HUES6 (cell line): Measurements from ENCODE around the gene STT3B.

ENCODE experiments used
- H3K27ac ChIP-seq: 2 replicates; pipeline ENCODE4 v1.7.0; 2013; ENCODE audit warnings: low read depth, mild to moderate bottlenecking, low read length, inconsistent platforms
- H3K27me3 ChIP-seq: 2 replicates; pipeline ENCODE4 v1.6.1; 2013; ENCODE audit warnings: low read length; ENCODE audit not compliant: control insufficient read depth, insufficient read depth
- H3K36me3 ChIP-seq: 2 replicates; pipeline ENCODE4 v1.6.1; 2013; ENCODE audit warnings: low read length; ENCODE audit not compliant: control insufficient read depth, insufficient read depth
- H3K4me1 ChIP-seq: 2 replicates; pipeline ENCODE4 v1.6.1; 2013; ENCODE audit warnings: low read length; ENCODE audit not compliant: control insufficient read depth, insufficient read depth
- H3K4me3 ChIP-seq: 2 replicates; pipeline ENCODE4 v1.5.1; 2013; ENCODE audit warnings: low read depth, low read length
- H3K9ac ChIP-seq: one replicate; pipeline ENCODE4 v1.6.1; 2013; ENCODE audit warnings: mild to moderate bottlenecking, low read length
- H3K9me3 ChIP-seq: 2 replicates; pipeline ENCODE4 v1.6.1; 2013; ENCODE audit warnings: low read depth, low read length; ENCODE audit not compliant: control insufficient read depth, insufficient read depth

The STT3B gene

DNA sequence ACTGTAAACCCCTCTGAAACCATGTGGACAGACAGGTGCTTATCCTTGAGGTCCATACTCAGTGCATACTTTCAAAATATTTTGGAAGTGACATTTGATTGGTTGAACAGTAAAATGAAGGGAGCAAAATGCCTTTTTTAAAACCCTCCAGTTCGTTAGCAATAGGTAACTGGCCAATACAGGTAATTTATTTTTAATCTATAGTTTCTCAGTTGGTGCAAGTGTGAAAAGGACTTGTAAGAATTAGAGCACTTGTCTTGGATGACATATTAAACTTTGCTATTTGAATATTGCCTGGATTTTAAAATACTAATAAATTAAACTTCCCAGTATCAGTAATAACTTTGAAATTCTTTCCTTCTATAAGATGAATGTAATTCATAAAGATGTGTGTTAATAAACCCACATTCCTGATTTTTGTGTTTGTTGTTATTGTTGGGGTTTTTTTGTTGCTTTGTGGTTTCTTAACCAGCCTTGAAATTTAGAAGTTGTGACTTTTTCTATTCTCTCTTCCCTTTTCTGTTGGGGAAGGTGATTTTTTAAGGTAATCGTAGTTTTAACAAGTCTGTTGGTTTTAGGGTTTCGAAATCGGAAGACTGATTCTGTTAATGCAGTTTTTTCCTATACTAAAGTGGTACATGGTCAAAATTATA, 90.0 kb downstream of the STT3B start:
- no peak overlapping the region for H3K27ac ChIP-seq
- peaks cover 21% of the 10 kb centered on the region; the same call in 1 of the 2 replicates for H3K4me1 ChIP-seq
- H3K36me3 ChIP-seq, result peaks cover 40% of the 10 kb centered on the region
- no peaks in the 10 kb centered on the region for H3K9me3 ChIP-seq
- no peak overlapping the region for H3K4me3 ChIP-seq
- no peaks in the 10 kb centered on the region for H3K27me3 ChIP-seq
- H3K9ac ChIP-seq, result no peak overlapping the region

- peak overlapping the region; percentile 0; the same call in 1 of the 2 replicates for H3K27ac ChIP-seq
- H3K4me3 ChIP-seq, result no peak overlapping the region
- peaks cover 35% of the 10 kb centered on the region for H3K36me3 ChIP-seq
- peaks cover 21% of the 10 kb centered on the region; the same call in 1 of the 2 replicates for H3K4me1 ChIP-seq
- H3K9ac ChIP-seq, result no peak overlapping the region
- H3K9me3 ChIP-seq, result no peaks in the 10 kb centered on the region
- H3K27me3 ChIP-seq, result no peaks in the 10 kb centered on the region
These were observed 91.5 kb downstream of the STT3B start for GRCh38 chr3:31624083-31624709.

- Histone ChIP-seq H3K27me3 (no peaks in the 10 kb centered on the region), H3K4me3 (no peak overlapping the region), H3K4me1 (peaks cover 21% of the 10 kb centered on the region; the same call in 1 of the 2 replicates), H3K36me3 (peaks cover 38% of the 10 kb centered on the region), H3K27ac (0 out of 2 replicates have a peak overlapping the region, but pooled peaks have one; percentile 0), H3K9ac (no peak overlapping the region), H3K9me3 (no peaks in the 10 kb centered on the region)
These were observed 92.6 kb downstream of the STT3B start for GRCh38 chr3:31625358-31625757.

DNA sequence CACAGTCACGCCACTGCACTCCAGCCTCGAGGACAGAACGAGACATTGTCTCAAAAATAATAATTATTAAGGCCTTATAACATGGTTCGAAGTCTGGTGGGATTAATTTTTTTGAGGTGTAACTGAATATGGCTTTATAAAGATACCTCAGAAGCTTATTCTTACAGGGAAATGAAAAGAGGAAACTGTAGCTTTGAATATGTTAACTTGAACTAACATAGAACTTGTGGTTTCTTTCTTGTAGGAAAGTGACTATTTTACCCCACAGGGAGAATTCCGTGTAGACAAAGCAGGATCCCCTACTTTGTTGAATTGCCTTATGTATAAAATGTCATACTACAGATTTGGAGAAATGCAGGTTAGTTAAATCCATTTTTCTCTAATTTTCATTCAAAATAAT, 96.3 kb downstream of the STT3B start:
- H3K36me3 ChIP-seq, result peaks cover 53% of the 10 kb centered on the region
- H3K4me3 ChIP-seq, result no peak overlapping the region
- peaks cover 21% of the 10 kb centered on the region; the same call in 1 of the 2 replicates for H3K4me1 ChIP-seq
- no peak overlapping the region for H3K27ac ChIP-seq
- H3K27me3 ChIP-seq, result no peaks in the 10 kb centered on the region
- H3K9me3 ChIP-seq, result no peaks in the 10 kb centered on the region
- H3K9ac ChIP-seq, result no peak overlapping the region

- Histone ChIP-seq H3K27ac (no peak overlapping the region), H3K9ac (no peak overlapping the region), H3K9me3 (no peaks in the 10 kb centered on the region), H3K27me3 (no peaks in the 10 kb centered on the region), H3K4me3 (no peak overlapping the region), H3K36me3 (peaks cover 56% of the 10 kb centered on the region), H3K4me1 (no peaks in the 10 kb centered on the region)
These were observed 101.8 kb downstream of the STT3B start for GRCh38 chr3:31634476-31634875.

DNA sequence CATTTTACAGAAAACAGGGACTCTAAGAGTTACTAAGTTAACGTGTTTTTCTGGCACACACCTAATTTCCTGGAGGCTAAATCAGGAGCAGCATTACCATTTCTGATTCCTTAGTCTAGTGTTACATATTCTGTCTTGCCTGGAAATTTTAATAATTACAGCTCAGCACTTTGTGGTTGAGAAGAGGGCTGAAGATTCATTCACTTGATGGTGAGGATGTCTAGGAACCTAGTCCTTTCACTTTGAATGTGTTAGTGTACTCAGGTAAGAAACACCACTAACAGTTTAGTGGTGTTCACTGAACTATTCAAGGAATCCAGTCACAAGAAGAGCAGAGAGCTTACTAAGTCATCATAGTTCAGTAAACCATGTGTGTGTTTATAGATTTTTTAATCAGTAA, 102.8 kb downstream of the STT3B start:
- Histone ChIP-seq H3K9me3 (no peaks in the 10 kb centered on the region), H3K36me3 (peaks cover 45% of the 10 kb centered on the region), H3K4me1 (no peaks in the 10 kb centered on the region)

DNA sequence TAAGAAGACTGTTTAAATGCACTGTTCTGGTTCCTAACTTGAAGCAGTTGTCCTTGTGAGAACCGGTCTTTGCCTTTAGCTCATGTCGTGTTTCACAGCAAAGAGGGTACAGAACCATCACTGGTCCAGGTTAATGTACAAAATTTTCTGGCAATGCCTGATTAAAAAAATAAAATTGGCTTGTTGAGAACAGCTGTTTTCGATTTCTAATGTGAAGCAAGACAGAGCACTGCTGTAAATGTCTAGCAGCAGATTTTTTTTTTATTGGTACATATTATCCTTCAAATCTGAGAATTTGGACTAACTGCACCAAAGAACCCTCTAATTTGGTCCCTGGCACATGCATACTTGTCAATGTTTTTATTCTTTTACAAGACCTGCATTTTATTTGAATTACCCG, 103.3 kb downstream of the STT3B start:
- H3K9ac ChIP-seq, result no peak overlapping the region

More for the DNA sequence above, 102.8 kb downstream of the STT3B start:
- no peak overlapping the region for H3K4me3 ChIP-seq
- no peak overlapping the region for H3K9ac ChIP-seq
- no peaks in the 10 kb centered on the region for H3K27me3 ChIP-seq
- H3K27ac ChIP-seq, result no peak overlapping the region

DNA sequence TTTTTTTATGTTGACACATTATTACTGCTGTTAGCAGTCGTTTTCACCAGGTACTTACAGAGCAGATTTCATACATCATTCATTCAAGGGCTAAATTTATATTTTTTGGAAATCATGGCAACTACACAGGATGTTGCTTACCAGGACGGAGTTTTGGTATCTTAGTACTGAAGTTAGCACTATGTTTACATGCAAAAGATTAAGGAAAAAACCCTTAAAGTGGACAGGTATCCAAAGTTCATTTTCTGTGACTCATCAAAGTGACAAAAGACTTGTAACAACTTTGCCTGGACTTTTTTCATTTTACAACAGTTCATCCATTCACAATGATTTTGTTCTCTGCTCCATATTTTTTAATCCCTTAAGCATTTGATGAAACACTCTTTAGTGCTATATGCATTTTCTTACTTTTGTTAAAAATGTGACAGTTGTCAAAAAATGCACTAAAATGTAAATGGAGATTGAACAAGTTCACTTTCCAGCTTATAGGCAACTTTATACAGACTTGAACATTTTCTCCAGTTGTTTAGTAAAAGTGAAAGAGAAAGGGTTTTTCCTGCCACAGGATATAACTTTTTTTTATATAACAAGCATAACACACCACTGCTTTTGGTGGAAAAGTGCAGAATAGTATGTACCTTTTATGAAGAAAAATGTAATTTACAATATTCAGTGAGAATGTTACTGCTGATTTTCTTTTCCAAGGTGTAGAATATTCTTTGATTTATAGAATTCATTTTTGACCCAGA, 104.1 kb downstream of the STT3B start:
- no peak overlapping the region for H3K4me3 ChIP-seq
- H3K27ac ChIP-seq, result no peak overlapping the region
- H3K4me1 ChIP-seq, result no peaks in the 10 kb centered on the region
- no peaks in the 10 kb centered on the region for H3K9me3 ChIP-seq
- no peak overlapping the region for H3K9ac ChIP-seq
- H3K27me3 ChIP-seq, result no peaks in the 10 kb centered on the region
- H3K36me3 ChIP-seq, result peaks cover 35% of the 10 kb centered on the region

More for the DNA sequence above, 103.3 kb downstream of the STT3B start:
- Histone ChIP-seq H3K9me3 (no peaks in the 10 kb centered on the region), H3K36me3 (peaks cover 41% of the 10 kb centered on the region), H3K27ac (no peak overlapping the region), H3K4me3 (no peak overlapping the region), H3K4me1 (no peaks in the 10 kb centered on the region), H3K27me3 (no peaks in the 10 kb centered on the region)

DNA sequence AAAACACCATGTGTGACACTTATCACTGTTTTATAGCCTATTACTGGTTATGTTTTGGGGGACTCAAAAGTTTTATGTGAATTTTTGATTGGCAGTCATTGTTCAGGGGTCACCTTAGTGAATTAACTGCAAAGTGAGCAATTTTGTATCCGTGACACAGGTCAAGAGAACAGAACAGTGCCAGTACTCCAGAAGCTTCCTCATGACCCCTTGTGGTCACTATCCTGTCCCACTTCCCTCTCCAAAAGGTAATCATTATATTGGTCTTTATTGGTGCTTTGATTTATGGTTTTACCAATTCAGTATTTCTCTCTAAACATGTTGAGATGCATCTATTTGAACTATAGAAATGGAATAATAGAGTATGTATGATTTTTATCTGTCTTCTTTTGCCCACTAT, 107.1 kb downstream of the STT3B start:
- H3K9me3 ChIP-seq, result no peaks in the 10 kb centered on the region
- H3K27me3 ChIP-seq, result no peaks in the 10 kb centered on the region
- H3K9ac ChIP-seq, result no peak overlapping the region
- peaks cover 14% of the 10 kb centered on the region; the same call in 1 of the 2 replicates for H3K36me3 ChIP-seq
- no peak overlapping the region for H3K4me3 ChIP-seq
- H3K4me1 ChIP-seq, result no peaks in the 10 kb centered on the region
- no peak overlapping the region for H3K27ac ChIP-seq

DNA sequence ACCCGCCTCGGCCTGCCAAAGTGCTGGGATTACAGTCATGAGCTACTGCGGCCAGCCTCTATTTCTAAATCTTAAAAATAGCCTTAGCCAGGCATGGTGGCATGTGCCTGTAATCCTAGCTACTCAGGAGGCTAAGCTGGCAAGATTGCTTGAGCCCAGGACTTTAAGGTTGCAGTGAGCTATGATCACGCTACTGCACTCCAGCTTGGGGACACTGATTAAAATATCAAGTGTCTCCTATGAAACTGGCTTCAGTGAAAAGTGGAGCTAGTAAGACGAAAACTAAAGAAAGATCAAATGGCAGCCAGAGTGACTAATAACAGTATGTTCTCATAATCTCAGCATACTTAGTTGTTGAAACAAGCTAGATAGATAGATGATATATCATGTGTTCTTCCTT, 112.5 kb downstream of the STT3B start:
- Histone ChIP-seq H3K4me3 (no peak overlapping the region), H3K36me3 (peaks cover 26% of the 10 kb centered on the region)

More for the DNA sequence above, 112.5 kb downstream of the STT3B start:
- H3K9ac ChIP-seq, result no peak overlapping the region
- H3K9me3 ChIP-seq, result peaks cover 28% of the 10 kb centered on the region
- no peaks in the 10 kb centered on the region for H3K4me1 ChIP-seq
- no peak overlapping the region for H3K27ac ChIP-seq
- H3K27me3 ChIP-seq, result no peaks in the 10 kb centered on the region
